Hematopoietic multipotent progenitor cell treated with erythropoietin and hydrocortisone succinate and interleukin-3 and kit ligand, for 6 days (in vitro differentiated cells): ENCODE measurements around the gene FAM227A.
A peak's percentile ranks its signal among the peaks of the same experiment; 100 is the strongest.

Experiments used
- DNase-seq: peaks from one replicate; pipeline ENCODE4 v3.0.0-alpha.2; 2015

FAM227A gene

GRCh38 chr22:38656256-38657044 is at the start of gene FAM227A, which contains the start of gene CBY1:
TSS of gene FAM227A (minus strand) at chr22:38656392. CDS start at chr22:38650168, 6,224 bp downstream.
TSS of gene CBY1 (plus strand) at chr22:38656638. CDS start at chr22:38668055, 11,417 bp downstream.
- DNase-seq: peak; percentile 93

DNA sequence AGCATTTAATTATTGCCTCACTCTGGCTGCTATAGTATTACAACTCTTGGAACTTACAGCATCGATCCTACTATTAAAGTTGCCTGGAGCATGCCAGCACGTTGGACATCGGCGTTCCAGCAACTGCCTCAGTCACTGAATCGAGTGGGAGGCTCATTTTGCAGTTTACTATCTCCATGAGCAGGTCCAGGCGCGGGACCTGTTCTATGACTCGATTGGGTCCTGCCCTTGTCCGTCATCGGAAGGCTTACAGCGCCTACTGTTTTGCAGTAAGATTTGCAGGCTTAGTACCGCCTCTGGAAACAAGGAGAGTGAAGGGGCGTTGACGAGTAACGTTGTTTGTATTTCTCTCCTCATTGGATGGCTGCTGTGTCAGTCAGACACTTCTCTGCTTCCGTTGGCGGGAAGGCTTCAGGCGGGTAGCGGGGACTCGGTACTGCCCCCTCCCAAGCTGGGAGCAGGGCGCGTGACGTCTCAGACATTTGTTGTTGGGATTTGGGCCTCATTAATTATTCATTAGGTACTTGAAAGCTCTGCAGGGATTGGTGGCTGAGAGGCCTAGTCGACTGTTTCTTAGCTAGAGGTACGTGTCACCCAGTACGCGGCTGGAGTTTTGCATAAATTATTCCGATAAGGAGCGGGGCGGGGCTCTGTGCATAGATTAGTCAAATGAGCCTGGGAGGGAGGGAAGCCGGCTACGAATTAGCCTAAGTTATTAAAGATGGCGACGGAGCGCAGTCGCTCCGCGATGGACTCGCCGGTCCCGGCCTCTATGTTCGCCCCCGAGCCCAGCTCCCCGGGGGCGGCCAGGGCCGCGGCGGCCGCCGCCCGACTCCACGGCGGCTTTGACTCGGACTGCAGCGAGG is 49.3 kb upstream of the FAM227A start, which contains the start of gene GTPBP1:
TSS of gene GTPBP1 (plus strand) at position 710 of the 866 bp plus-strand sequence. CDS start at position 722, 12 bp downstream.
- DNase-seq: peak; percentile 100

GRCh38 chr22:38704654-38705234 is 48.6 kb upstream of the FAM227A start:
- DNase-seq: peak; percentile 57

- peak; percentile 95 for DNase-seq
Observed at GRCh38 chr22:38700789-38701628, 44.8 kb upstream of the FAM227A start, which contains the start of gene JOSD1. TSS of gene JOSD1 (minus strand) at chr22:38700943. CDS start at chr22:38699987, 956 bp downstream.

DNA sequence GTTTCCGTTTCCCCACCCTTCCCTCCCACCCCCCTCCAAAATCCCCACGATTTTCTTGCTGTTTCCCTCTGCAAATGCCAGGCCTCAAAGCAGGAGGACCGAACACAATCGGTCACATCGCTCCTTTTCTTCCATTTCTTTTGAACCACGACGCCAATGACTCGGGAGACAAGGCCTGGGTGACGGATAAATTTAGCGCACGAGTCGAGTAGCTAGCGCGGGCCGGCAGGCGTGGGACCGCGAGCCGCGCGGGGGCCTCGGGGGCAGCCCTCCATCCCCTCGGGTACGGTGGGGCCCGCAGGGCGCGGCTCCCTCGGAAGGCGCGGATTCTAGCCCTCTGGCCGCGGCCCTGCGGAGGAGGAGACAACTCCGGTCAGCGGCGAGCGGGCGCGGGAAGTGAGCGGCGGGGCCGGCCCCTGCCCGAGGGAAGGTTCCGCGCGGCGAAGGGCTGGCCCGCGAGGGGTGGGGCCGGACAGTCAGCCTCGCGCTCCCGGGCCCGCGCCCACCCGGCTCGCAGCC is 44.1 kb upstream of the FAM227A start:
- DNase-seq: peak; percentile 70

DNA sequence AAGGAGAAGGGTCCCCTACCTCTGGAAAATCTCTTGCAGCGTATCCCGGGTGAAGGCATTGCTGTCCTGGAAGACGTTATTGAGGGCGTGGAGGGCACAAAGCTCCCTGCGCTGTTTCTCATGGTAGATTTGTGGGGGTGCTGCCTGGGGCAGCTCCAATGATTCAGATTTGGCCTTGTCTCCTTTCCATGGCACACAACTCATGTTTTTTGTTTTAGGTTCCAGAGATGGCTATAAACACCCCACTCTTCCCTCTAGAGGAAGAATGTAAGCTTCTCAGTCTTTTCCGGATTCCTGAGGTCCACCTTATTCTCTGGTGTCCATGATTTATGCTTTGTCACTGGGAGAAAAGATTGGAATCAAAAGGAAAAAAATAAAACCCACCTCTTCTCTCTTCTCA is 43.6 kb upstream of the FAM227A start:
- DNase-seq: no peak

GRCh38 chr22:38699143-38699542 is 43.0 kb upstream of the FAM227A start:
- DNase-seq: no peak

DNA sequence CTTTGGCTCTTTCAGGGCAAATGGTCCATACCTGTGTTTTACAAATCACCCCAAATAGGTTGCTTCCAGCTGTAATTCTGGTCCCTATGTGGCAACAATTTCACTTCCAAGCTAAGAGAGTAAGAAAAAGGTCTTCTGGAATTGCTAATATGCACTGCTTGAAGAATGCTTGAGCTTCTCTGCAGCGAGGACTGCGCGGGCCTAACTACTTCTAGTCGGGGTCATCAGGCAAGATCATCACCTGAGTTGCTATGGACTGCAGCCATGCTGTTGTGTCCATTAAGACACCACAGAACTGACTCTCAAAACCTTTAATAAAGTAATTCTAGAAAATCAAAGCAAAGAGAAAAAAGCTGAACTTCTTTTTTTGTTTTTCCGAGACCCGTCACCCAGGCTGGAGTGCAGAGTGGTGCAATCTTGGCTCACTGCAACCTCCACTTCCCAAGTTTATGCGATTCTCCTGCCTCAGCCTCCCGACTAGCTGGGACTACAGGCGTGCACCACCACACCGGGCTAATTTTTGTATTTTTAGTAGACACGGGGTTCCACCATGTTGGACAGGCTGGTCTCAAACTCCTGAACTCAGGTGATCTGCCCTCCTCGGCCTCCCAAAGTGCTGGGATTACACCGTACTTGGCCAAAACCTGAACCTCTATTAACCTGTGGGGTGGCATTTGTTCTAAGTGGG is 42.4 kb upstream of the FAM227A start:
- no peak for DNase-seq

DNA sequence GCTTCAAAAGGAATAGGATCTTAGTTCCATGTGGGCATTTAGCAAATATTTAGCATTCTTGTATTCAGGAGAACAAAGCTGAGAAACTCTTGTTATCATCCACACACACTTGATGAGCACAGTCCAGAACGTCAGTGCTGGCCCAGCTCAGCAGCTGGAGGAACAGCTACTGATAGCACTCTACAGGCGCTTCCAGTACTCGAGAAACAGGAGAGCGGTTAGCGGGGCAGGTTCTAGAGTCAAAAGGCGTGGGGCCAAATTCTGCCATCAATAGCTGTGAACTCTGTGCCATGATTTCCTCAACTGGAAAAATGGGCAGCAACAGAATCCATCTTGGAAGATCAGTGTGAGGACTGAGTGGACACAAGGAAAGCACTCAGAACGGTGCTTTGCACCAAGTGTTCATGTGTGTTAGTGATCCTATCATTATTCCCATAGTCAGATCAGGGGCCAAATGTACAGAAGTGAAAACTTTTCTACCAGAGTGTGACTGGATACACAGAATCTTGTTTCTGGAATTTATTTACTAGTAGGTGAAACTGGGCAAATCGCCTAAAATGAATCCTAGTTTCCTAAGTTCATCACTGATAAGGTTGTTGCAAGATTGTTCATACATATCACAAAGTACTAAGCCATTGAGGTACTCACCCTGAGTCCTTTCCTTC is 41.4 kb upstream of the FAM227A start:
- DNase-seq: peak; percentile 88

DNA sequence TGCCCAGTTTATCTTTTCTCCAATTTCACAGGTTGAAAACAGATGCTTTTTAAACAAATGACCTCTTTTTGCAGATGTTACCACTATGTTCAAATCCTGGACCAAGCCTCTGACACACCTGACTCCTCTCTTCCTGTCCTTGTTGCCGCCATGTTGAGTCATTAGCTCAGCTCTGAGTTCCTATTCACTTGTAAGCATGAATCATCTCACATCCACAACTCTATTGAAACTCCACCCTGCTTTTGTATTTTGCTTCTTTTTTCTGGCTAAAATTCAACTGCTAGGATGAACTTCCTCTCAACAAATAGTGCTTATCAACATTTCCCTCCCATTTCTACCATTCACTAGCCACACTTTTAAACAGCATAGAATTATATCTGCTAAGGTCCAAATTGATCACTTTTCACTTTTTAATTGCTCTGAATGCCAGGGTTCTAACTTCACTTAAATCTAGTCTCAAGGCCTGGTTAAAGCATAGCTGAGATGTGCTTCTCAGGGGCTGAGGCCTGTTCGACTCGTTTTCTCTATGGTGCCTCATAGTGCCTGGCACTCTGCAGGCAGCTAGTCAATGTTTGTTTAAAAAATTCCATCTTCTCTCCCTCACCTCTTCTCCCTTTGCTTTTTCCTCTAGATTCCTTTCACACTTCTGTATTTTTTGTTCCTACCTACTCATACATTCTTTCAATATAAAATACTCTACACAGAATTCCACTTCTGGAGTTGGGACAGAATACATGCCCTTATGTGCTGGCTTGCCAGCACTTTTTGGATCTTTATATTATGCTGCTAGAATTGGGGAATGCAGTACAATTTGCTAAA is 40.6 kb upstream of the FAM227A start:
- peak; percentile 71 for DNase-seq

GRCh38 chr22:38694940-38695339 is 38.7 kb upstream of the FAM227A start:
- DNase-seq: no peak

GRCh38 chr22:38694049-38694448 is 37.9 kb upstream of the FAM227A start:
- DNase-seq: no peak

DNA sequence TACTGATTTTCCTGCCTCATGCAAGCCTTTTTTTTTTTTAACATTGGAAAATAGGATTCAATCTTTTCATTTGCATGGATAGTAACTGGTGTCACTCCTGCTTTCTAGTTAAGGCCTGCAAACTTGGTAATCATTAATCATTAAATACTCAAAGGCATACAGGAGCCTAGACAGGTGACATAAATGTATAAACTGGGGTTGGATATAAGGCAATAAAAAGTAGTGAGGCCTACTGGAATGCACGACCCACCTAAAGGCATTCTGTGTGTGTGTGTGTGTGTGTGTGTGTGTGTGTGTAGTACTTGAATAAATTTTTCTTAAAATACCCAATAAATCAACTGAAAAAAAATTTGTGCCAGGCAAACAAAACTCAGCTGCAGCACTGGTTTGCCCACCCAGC is 33.5 kb upstream of the FAM227A start:
- no peak for DNase-seq

- DNase-seq: no peak
Observed at GRCh38 chr22:38685761-38686160, 29.6 kb upstream of the FAM227A start.

GRCh38 chr22:38684895-38685294 is 28.7 kb upstream of the FAM227A start:
- peak; percentile 60 for DNase-seq

DNA sequence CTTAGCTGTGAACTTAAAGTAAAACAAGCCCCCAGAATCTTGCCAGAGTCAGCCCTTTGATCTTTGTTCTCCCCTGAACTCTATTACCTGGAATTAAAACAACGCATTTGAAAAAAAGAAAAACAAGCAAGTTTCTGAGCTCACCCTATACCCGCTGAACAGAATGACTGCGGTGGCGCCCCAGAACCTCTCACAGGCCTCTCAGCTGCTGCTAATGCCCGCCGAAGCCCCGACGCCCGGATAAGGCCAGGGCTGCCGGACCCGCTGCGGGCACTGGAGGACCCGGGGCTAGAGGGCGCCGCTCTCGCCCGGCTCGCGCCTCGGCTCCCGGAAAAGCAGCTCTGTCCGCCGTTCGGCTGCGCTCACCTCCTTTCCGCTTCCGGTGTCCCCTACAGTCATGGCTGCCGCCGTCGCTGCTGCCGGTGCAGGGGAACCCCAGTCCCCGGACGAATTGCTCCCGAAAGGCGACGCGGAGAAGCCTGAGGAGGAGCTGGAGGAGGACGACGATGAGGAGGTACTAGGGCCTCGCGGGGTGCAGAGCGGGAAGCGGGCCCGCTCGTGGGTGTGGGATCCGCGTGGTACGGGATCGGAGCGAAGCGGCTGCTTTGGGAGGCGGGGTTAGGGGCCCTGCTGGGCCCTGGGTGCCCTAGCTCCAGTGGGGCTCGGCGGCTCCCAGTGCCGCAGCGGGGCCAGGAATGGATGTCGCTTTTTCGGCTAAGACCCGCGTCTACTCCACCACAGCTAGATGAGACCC is 25.6 kb upstream of the FAM227A start, which contains the start of gene TOMM22:
TSS of gene TOMM22 (plus strand) at position 376 of the 754 bp plus-strand sequence. CDS start at position 398, 22 bp downstream.
- peak; percentile 95 for DNase-seq

DNA sequence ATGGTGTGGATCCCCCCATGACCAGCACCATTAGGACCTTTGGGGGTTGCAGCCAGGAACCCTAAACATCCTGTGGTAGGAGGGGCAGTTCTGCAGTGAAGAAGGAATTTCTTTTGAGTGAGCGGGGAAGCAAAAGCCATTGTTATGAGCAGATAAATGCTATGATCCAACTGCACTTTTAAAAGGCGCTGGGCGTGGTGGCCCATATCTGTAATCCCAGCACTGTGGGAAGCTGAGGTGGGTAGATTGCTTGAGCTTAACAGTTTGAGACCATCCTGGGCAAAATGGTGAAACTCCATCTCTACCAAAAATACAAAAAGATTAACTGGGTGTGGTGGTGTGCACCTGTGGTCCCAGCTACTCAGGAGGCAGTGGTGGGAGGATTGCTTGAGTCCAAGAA is 19.6 kb upstream of the FAM227A start:
- peak; percentile 86 for DNase-seq

- DNase-seq: no peak
Observed at GRCh38 chr22:38674888-38675287, 18.7 kb upstream of the FAM227A start.
